Neutrophil (primary cell): Measurements from ENCODE around the gene RPS5.

ENCODE experiments used
- H3K27ac ChIP-seq: fragments of 200-600 bp; sonication (generic); 2 replicates; pipeline ENCODE4 v1.5.1; 2016; ENCODE audit warnings: mild to moderate bottlenecking, moderate library complexity
- H3K27me3 ChIP-seq: fragments of 200-600 bp; sonication (generic); 2 replicates; pipeline ENCODE4 v1.6.0; 2016; ENCODE audit warnings: mild to moderate bottlenecking
- H3K36me3 ChIP-seq: fragments of 200-600 bp; sonication (generic); 2 replicates; pipeline ENCODE4 v1.5.1; 2017
- H3K4me1 ChIP-seq, 2 experiments: fragments of 200-600 bp in 1 of 2; sonication (generic) in 1 of 2; 1 replicate in 1 of 2; 2 replicates in 1 of 2; pipeline versions ENCODE4 v1.5.1 to v1.6.1; 2013 to 2016; ENCODE audit warnings: low read depth in 1 of 2, low read length in 1 of 2, mild to moderate bottlenecking in 1 of 2, moderate library complexity in 1 of 2; ENCODE audit not compliant: control insufficient read depth in 1 of 2, insufficient read depth in 1 of 2
- H3K4me3 ChIP-seq, 2 experiments: fragments of 200-600 bp in 1 of 2; sonication (generic) in 1 of 2; 1 replicate in 1 of 2; 2 replicates in 1 of 2; pipeline ENCODE4 v1.5.1; 2013 to 2016; ENCODE audit warnings: low read depth in 1 of 2, low read length in 1 of 2, mild to moderate bottlenecking in 1 of 2, moderate library complexity in 1 of 2
- H3K9me3 ChIP-seq: fragments of 200-600 bp; sonication (generic); 2 replicates; pipeline ENCODE4 v1.5.1; 2016
- CTCF ChIP-seq: fragments of 200-600 bp; sonication (generic); IDR thresholded peaks from 2 replicates; pipeline ENCODE4 v1.5.1; 2016; ENCODE audit warnings: antibody characterized with exemption

Gene RPS5

DNA sequence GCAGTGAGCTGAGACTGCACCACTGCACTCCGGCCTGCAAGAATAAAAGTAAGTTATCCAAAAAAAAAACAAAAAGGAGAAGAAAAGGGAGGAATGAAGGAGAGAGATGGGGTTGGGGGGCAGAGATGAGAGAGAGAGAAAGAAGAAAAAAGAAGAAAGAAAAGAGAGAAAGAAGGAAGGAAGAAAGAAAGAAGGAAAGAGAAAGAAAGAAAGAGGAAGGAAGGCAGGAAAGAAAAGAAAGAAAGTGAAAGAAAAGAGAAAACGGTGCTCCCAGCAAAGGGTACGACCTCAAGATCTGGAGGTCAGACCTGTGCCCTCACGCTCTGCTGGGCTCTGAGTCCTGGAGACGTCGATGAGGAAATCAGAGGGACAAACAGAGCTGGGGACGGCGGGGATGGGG lies 37.5 kb upstream of the RPS5 start:
- Histone ChIP-seq H3K36me3 (no peaks in the 10 kb centered on the region), H3K4me1 (peaks cover 10 to 16% of the 10 kb centered on the region in 2 experiments), H3K9me3 (no peaks in the 10 kb centered on the region), H3K27ac (no peak overlapping the region), H3K27me3 (peaks cover 68% of the 10 kb centered on the region), H3K4me3 (no peak overlapping the region)
- no peak for TF ChIP-seq CTCF

GRCh38 chr19:58350001-58350861 lies 36.8 kb upstream of the RPS5 start:
- no peaks in the 10 kb centered on the region for H3K9me3 ChIP-seq
- H3K4me3 ChIP-seq, result no peak overlapping the region
- peaks cover 73% of the 10 kb centered on the region for H3K27me3 ChIP-seq
- no peak for TF ChIP-seq CTCF
- H3K4me1 ChIP-seq, result peaks cover 10 to 16% of the 10 kb centered on the region in 2 experiments
- no peak overlapping the region for H3K27ac ChIP-seq
- H3K36me3 ChIP-seq, result no peaks in the 10 kb centered on the region

DNA sequence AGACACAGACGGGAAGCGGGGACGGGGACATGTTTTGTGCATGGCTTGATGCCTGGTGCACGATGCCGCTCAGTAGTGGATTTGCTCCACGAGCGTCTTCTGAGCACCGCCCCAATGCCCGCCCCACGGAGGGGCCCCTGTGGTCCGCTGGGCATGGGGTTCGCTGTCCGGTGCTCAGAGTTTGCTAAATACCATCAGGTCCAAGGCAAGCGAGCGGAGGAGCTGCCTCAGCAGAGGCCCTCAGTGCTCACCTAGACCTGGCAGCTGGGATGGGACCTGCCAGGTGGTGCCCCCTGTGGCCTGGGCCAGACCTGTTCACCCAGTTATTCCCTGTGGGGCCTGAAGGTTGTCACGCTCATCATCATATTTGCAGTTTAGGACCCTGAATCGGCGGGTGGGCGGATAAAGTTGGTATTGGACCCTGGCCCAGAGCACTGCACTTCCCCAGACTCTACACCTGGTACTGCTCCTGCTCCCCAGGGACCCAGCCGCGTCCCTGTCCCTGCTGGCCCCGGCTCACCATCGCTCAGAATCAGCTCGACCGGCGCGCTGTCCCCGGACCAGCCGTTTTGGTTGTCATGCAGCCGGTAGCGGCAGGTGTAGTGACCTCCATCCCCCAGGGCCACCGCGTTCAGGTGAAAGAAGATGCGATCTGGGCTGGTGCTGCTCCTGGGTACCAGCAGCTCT lies 36.1 kb upstream of the RPS5 start:
- Histone ChIP-seq H3K4me3 (no peak overlapping the region), H3K36me3 (no peaks in the 10 kb centered on the region), H3K27ac (no peak overlapping the region), H3K27me3 (peaks cover 73% of the 10 kb centered on the region), H3K9me3 (no peaks in the 10 kb centered on the region), H3K4me1 (peaks cover 11 to 18% of the 10 kb centered on the region in 2 experiments)
- TF ChIP-seq CTCF, result no peak

DNA sequence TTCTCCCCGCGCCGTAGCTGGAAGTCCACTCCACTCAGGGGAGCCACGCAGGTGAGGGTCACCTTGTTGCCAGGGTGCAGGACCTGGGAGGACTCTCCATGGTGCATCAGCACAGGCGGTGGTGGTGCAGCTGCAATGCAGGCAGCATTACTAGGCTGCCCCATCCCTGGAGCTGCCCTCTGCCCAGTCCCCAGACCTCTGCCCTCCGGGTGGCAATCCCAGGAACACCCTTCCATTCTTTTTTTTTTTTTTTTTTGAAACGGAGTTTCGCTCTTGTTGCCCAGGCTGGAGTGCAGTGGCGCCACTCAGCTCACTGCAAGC lies 35.6 kb upstream of the RPS5 start:
- TF ChIP-seq CTCF, result no peak
- Histone ChIP-seq H3K9me3 (no peaks in the 10 kb centered on the region), H3K27ac (no peak overlapping the region), H3K4me1 (peaks cover 16 to 21% of the 10 kb centered on the region in 2 experiments), H3K36me3 (no peaks in the 10 kb centered on the region), H3K4me3 (no peak overlapping the region), H3K27me3 (peaks cover 73% of the 10 kb centered on the region)

DNA sequence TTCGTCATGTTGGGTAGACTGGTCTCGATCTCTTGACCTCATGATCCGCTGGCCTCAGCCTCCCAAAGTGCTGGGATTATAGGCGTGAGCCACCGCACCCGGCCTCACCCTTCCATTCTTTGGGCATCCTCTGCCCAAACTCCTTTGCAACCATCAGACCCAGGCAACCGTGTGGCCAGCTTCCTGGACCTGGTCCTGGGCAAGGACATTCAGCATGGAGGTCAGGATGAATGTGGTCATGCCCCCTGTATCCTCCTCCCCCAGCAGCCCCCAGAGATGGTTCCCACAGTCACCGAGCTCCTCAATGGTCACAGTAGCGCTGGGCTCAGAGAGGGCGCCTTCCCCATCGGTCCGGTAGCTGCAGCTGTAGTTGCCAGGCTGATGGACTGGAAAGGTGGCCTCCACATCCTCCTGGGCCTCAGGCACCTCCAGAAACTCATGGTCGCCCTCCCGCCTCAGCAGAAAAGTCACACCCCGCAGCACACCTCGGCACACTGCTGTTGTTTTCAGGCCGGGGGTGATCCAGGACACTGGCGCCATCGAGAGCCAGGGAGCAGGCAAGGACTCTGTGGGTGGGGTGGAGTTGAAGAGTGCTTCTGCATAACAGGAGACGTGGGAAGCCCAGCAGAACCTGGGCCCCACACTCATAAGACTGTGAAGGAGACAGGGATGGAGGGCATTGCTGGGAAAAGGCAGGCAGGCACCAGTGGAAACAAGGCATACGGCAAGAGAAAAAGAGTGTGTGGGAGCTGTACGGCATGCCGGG lies 34.9 kb upstream of the RPS5 start:
- Histone ChIP-seq H3K36me3 (no peaks in the 10 kb centered on the region), H3K4me1 (peaks cover 21 to 23% of the 10 kb centered on the region in 2 experiments), H3K9me3 (no peaks in the 10 kb centered on the region), H3K4me3 (no peak overlapping the region), H3K27ac (no peak overlapping the region), H3K27me3 (peaks cover 73% of the 10 kb centered on the region)
- no peak for TF ChIP-seq CTCF
